Parathyroid adenoma (tissue), 2 donors: Measurements from ENCODE around the gene ARHGEF19.

Experiments used
- H2AFZ ChIP-seq: fragments of 300-600 bp; sonication (generic); one replicate; pipeline ENCODE4 v1.7.0; 2017; ENCODE audit warnings: antibody characterized with exemption, mild to moderate bottlenecking
- H3K27ac ChIP-seq: fragments of 300-600 bp; sonication (generic); one replicate; pipeline ENCODE4 v1.7.0; 2017
- H3K27me3 ChIP-seq: fragments of 300-600 bp; sonication (generic); one replicate; pipeline ENCODE4 v1.7.0; 2017; ENCODE audit warnings: low read length; ENCODE audit not compliant: control insufficient read depth, insufficient read depth
- H3K36me3 ChIP-seq: fragments of 300-600 bp; sonication (generic); one replicate; pipeline ENCODE4 v1.7.0; 2017; ENCODE audit warnings: low read length; ENCODE audit not compliant: control insufficient read depth, insufficient read depth
- H3K4me1 ChIP-seq: fragments of 300-600 bp; sonication (generic); one replicate; pipeline ENCODE4 v1.7.0; 2017; ENCODE audit warnings: control low read depth
- H3K4me2 ChIP-seq: fragments of 300-600 bp; sonication (generic); one replicate; pipeline ENCODE4 v1.7.0; 2017; ENCODE audit warnings: low read length
- H3K4me3 ChIP-seq: fragments of 300-600 bp; sonication (generic); one replicate; pipeline ENCODE4 v1.7.0; 2017; ENCODE audit warnings: low read depth, low read length
- H3K79me2 ChIP-seq: fragments of 300-600 bp; sonication (generic); one replicate; pipeline ENCODE4 v1.7.0; 2017; ENCODE audit warnings: control low read depth
- H3K9ac ChIP-seq: fragments of 300-600 bp; sonication (generic); one replicate; pipeline ENCODE4 v1.7.0; 2017; ENCODE audit warnings: mild to moderate bottlenecking
- H3K9me3 ChIP-seq: fragments of 300-600 bp; sonication (generic); one replicate; pipeline ENCODE4 v1.7.0; 2017; ENCODE audit warnings: low read length; ENCODE audit not compliant: control insufficient read depth
- CTCF ChIP-seq: fragments of 300-600 bp; sonication (generic); IDR thresholded peaks from one replicate; pipeline ENCODE4 v1.7.0; 2017; ENCODE audit warnings: antibody characterized with exemption, mild to moderate bottlenecking
- donor health status: primary hyperparathyroidism.

ARHGEF19 gene

GRCh38 chr1:16172964-16173446 lies 39.4 kb downstream of the ARHGEF19 start:
- no peak overlapping the region for H3K27ac ChIP-seq
- no peak overlapping the region for H3K4me2 ChIP-seq
- no peaks in the 10 kb centered on the region for H3K79me2 ChIP-seq
- no peaks in the 10 kb centered on the region for H3K27me3 ChIP-seq
- TF ChIP-seq CTCF = no peak
- peaks cover 13% of the 10 kb centered on the region for H3K4me1 ChIP-seq
- H3K9me3 ChIP-seq = no peaks in the 10 kb centered on the region
- H3K36me3 ChIP-seq = no peaks in the 10 kb centered on the region
- no peak overlapping the region for H3K9ac ChIP-seq
- H3K4me3 ChIP-seq = no peak overlapping the region
- no peak overlapping the region for H2AFZ ChIP-seq

GRCh38 chr1:16172218-16172830 lies 40.1 kb downstream of the ARHGEF19 start:
- Histone ChIP-seq H3K9ac (no peak overlapping the region), H3K27me3 (no peaks in the 10 kb centered on the region), H3K4me2 (no peak overlapping the region), H3K27ac (no peak overlapping the region), H3K36me3 (no peaks in the 10 kb centered on the region), H3K4me3 (no peak overlapping the region), H3K9me3 (no peaks in the 10 kb centered on the region), H3K79me2 (no peaks in the 10 kb centered on the region), H2AFZ (no peak overlapping the region), H3K4me1 (peaks cover 13% of the 10 kb centered on the region)
- TF ChIP-seq CTCF = no peak

- Histone ChIP-seq H3K9me3 (no peaks in the 10 kb centered on the region), H3K4me2 (no peak overlapping the region), H3K4me1 (peaks cover 13% of the 10 kb centered on the region), H3K36me3 (no peaks in the 10 kb centered on the region), H3K27me3 (no peaks in the 10 kb centered on the region), H2AFZ (no peak overlapping the region), H3K9ac (no peak overlapping the region), H3K4me3 (no peak overlapping the region), H3K79me2 (no peaks in the 10 kb centered on the region), H3K27ac (no peak overlapping the region)
- TF ChIP-seq CTCF = no peak
These were observed 40.9 kb downstream of the ARHGEF19 start for GRCh38 chr1:16171314-16172151.

- H2AFZ ChIP-seq = no peak overlapping the region
- H3K9me3 ChIP-seq = no peaks in the 10 kb centered on the region
- no peak overlapping the region for H3K4me2 ChIP-seq
- no peak overlapping the region for H3K4me3 ChIP-seq
- H3K79me2 ChIP-seq = no peaks in the 10 kb centered on the region
- H3K27ac ChIP-seq = no peak overlapping the region
- H3K4me1 ChIP-seq = peaks cover 3% of the 10 kb centered on the region
- TF ChIP-seq CTCF = no peak
- no peaks in the 10 kb centered on the region for H3K27me3 ChIP-seq
- H3K9ac ChIP-seq = no peak overlapping the region
- H3K36me3 ChIP-seq = no peaks in the 10 kb centered on the region
These were observed 42.2 kb downstream of the ARHGEF19 start for GRCh38 chr1:16170283-16170673.
